GM18870 (cell line): ENCODE results near the gene TCF4.

Source experiments
- ATAC-seq: cut with Tn5 transposase; IDR thresholded peaks from one replicate; pipeline ENCODE4 v1.9.1; 2021; ENCODE audit warnings: moderate library complexity; ENCODE audit not compliant: unreplicated experiment

TCF4 gene

DNA sequence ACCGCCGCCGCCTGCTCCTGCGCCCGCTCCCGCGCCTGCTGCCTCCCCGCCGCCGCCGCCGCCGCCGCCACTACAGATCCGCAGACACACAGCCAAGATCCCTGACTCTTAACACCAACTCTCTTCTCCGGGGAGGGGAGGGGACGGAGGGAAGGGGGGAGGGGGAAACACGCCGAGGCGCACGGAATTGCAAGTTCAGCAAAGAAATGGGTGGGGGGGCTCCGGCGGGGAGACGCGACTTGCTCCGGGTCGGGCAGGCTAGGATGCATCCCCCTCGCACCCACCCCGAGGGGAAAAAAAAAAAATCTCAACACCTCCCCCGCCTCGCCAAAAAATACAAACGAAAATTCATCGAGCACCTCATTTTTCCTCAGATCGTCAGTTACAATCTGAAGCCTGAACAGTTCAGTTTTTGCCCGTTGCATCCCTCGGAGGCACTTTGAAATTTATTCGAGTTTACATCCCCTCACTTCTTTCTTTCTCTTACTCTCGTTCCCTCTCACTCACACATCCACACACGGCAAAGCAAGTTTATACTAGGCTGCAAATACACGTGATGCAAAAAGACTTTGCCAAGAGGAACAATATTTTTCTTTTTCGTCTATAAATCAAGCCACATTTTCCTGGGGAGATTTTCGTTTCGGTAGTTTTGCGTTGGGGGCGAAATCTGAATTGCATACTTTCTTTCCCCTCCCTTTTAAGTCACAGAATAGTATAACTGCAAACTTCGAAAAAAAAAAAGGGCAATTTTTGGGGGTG lies at the start of gene TCF4:
TCF4 (minus strand) TSS at position 82 of the 759 bp plus-strand sequence. CDS start 1,076 bp downstream, outside the sequence.
- no peak for ATAC-seq

DNA sequence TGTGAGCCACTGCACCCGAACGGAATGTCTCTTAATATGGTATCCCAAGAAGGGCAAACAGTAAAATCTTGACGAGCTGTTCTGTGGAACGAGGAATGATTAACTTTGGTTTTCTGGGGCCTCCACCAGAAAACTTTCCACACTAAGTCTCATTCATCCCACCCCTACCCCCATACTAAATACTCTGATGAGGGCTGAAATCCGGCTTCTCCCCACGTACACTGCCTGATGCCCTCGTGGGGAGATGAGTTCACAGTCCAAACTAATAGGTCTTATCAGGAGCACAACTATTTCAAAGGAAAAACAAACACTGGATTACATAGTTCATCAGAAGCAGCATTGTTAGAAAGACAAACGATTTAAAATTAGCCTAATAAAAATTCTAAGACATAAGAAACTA lies 49.2 kb upstream of the TCF4 start:
- ATAC-seq: no peak

DNA sequence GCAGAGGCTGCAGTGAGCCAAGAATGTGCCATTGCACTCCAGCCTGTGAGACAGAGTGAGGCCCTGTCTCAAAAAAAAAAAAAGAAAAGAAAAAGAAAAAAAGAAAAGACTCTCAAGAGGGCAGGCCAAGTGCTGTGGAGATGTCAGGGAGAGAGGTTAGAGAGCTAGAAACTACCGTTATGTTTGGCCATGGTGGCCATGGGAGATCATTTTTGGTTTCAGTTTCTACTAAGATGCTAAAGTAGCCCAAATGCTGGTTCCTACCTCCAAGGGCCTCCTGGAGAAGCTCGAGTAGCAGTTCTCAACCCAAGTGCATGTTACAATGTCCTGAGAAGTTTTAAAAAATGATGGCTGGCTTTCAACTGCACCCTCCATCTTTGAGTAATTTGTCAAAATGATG lies 47.4 kb upstream of the TCF4 start:
- no peak for ATAC-seq

DNA sequence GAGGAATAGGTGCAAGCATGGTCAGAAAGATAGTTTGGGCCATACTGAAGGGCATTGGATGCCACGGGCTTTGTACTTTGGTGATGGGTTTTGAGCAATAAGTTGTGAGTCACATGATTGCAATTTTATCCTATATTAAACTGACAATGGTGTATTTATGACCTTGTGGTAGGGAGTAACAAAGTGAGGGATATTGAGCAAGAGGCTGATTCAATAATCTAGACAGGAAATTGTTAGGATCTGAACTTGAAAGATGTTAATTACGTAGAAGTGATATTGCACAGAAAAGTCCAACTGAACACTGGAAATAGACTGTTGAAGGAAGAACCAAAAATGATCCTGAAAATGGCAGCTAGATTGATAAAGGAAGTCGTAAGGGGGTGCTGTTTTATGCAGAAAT lies 46.6 kb upstream of the TCF4 start:
- ATAC-seq: no peak

DNA sequence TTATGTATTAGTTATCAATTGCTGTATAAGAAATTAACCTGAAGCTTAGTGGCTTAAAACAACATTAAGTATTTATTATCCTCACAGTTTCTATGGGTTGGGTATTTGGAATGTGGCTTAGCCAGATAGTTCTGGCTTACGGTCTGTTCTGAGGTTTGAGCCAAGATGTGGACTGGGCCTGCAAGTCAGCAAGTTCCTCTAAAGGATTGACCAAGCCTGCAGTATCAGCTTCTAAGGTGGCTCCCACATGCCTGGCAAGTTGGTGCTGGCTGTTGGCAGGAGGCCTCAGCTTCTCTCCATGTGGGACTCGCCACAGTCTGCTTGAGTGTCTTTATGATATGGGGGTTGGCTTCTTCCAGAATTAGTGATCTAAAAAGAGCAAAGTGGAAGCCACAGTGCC lies 45.0 kb upstream of the TCF4 start:
- ATAC-seq: no peak

DNA sequence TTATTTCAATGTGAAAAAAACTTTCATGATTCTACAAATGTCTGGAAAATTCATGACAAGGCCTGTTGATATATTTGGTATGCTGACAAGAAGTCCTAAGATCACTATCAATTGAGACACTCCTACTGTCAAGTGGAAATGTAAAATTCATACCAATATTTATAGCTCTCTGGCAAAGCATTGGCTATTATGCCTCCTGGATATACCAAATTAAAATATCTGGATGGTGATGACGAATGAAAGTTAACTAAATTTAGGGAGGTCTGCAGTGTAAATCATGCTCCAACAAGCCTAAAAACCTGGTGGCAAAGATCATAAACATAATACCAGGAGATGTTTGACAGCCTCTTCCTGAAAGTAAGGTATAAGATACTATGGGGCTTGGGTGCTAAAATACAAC lies 41.1 kb upstream of the TCF4 start:
- ATAC-seq: no peak

DNA sequence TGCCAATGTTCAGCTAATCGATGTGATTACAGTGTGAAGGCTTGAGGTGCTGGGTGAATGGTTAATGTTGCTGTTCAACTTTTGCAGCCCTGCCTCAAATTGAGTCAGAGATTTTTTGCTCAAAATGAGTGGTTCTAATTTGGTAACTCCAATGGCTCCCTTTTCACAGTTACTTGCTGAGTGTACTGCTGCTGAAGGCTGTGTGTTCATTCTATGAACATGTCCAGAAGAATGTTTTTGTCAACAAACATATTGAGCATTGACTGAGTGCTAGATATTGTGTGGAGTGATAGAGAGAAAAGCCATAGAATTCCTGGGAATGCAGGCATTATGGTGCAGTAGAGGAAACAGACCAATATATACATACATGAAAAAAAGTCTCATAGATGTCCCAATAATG lies 39.0 kb upstream of the TCF4 start:
- ATAC-seq: no peak

DNA sequence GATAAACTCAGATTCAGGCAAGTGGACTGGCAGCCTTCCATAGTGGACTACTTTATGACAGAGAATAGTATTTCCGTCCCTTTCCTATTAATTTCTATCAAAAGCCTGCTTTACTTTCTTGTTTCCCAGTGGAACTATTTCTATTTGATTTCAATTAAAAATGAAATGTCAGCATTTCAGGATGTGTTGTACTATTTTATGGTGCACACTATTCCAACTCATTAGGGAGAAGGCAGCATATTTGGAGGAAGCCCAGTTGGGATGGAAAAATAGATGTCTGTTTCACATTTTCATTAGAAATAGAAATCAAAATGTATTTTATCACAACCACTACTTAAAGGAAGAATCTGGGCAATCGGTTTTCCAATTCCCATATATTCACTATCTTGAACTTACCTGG lies 37.9 kb upstream of the TCF4 start:
- ATAC-seq: no peak

DNA sequence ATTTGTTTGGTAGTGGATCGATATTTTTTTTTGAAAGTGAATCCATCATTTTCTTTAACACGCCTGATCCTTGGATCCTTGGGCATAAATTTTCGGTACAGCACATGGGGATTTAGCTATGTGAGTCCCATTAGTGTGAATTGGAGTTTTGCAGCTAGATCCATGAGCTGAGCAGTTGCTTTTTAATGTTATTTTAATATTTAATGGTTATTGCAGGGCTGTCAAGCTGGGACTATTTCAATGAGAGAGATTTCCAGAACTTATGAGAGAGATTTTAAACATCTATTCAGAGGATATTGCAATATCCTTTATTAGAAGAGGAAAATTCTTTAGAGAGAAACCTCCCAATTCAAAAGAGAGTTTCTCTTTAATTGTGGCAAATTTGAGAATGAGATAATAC lies 35.6 kb upstream of the TCF4 start:
- no peak for ATAC-seq

DNA sequence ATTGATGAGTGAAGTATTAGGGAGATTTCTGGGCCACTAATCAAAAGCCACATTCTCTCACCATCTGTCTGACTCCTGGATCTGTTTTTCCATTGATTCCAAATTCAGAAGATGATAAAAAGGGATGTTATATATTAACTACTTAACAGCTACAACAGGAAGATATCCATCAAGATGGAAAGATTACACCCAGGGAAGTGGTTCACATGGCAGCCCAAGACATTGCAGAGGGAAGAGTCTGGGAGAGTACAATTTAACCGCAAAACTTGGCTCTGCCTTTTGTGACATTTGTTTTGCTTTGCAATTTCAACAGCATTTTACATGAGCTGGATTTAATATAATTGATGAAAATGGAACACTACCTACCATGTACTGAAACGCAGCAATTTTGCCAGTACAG lies 22.5 kb upstream of the TCF4 start:
- no peak for ATAC-seq

DNA sequence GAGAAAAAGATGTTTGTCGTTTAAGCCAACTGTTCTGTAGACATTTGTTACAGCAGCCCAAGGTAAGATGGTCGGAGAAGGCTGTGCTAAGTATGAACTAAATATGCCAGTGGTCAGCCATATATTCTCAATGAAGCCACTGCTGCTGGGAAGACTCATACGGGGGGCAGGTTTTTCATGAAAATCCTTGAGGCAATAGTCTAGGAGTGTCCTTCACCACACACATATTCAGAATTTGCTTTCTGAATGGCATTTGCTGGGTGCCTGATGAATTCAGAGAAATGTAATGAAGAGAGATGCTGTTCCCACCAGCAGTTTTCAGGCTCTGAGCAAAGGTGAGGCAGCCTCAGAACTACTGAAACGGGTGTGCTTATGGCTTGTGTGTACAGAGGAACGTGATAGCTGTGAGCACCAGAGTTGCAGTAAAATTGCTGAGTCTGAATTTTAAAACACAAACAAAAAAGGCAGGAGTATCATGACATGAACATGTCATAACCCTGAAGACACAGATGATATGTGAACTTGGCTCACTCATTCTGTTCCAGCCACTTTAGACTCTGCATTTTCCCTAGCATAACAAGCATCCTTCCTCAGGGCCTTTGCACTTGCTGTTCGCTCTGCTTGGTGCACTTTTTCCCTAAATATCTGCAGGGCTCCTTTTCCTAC lies 21.3 kb upstream of the TCF4 start:
- ATAC-seq: no peak

DNA sequence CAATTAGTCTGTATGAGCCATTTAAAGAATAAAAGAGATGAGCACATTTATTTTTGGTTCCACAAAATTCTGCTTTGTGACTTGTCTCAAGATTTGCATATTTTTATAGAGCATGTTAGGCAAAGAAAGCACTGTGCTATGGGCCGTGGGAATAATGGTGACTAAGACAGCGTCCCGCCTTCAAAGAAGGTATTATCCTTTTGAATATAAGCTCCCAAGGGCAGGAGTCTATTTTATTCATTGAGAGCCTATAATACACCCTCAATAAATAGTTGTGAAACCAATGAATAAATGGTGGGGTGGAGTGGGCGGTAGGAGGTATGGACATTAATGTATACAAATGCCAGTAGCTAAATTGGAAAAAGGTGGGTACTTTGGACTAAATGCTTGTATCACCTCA lies 20.5 kb upstream of the TCF4 start:
- ATAC-seq: no peak

DNA sequence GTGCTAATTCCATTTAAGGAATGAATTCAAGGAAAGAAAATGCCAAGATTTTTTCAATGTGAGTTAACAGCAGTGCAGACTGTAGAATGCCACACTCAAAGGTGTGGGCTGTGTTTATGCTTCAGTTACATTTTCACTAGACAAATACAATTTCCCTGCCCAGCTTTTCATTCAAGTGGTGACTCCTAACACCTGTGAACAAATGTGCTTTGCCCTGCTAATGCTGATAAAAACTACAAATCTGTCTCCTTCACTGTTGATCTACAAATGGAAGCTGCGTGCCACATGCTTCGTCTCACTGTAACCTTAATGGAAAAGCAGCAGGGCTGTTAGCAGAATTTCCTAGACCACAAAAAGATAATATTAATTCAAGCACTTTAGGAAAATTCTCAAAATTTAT lies 19.8 kb upstream of the TCF4 start:
- no peak for ATAC-seq

DNA sequence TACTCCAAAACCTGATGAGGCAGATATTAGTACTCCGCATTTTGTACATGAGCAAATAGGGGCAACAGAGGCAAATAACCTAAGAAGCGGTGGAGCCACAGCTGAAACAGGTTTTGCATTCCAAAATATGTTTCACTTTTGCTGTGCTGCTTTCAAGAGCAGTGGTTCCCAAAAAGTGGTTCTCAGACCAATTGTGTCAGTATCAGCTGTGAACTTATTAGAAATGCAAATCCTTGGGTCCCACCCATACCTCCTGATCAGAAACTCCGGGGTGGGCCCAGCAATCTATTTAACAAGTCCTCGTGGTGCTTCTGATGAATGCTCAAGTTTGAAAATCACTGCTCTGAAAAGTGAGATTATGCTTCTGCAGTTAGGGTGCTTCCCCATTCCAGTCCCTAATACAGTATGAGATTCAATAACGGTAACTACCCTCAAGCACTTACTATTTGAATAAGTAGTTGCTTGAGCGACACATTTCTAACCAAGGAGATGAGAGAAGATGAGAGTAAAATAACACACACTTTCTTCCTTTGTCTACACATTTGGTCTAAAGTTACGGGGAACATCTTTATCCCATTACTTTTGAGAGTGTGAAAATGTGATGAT lies 17.8 kb upstream of the TCF4 start:
- ATAC-seq: peak; percentile 81

DNA sequence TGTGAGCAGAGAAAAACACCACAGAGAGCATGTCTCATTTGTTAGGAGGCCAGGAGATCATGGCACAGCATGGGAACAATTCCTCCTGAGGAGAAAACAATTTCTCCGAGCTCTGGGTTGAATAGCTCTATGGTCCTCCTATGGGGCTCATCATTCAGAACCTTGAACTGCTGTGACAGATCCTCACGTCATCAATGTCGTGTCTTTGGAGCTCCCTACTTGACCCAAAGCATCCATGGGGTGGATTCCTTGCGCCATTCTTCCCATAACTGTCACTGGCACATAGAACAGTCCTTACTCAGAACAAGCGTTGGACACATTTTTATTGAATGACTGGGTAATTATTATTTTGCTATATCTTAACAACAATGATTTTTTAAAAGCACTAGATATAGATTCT lies 15.8 kb upstream of the TCF4 start:
- no peak for ATAC-seq

DNA sequence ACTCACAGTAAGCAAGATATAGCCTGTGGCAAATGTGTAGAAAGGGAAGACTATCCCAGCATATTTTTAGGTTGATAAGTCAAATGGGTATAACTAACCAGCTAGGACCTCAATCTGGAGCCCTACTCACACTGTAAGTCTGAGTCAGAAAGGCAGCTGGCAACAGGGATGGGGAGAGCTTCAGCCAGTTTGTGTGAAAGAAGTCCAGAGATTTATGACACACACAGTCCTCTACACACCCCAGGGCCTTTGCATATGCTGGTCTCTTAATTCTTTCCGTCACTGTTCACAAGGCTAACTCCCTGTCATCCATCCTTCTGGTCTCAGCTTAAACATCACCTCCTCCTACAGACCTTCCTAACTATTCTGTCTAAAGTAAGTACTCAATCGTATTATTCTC lies 5.9 kb upstream of the TCF4 start:
- no peak for ATAC-seq

DNA sequence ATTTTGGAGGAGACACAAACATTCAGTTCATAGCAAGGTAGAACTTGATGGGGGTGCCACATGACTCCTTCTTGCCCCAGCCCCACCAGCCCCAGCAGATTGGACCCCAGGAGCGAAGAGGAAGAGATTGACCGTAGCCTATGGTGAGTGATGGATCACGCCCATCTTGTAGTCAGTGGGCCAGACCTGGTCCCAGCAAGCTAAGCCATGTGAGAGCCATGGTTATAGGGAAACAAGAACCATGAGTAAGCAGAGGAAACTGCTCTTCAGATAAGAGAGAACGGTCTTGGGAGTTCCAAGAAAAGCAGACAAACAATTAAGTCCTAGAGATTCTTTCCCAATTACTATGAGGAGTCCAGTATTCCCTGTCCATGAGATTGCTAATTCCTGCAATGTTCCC lies 4.6 kb upstream of the TCF4 start:
- no peak for ATAC-seq

DNA sequence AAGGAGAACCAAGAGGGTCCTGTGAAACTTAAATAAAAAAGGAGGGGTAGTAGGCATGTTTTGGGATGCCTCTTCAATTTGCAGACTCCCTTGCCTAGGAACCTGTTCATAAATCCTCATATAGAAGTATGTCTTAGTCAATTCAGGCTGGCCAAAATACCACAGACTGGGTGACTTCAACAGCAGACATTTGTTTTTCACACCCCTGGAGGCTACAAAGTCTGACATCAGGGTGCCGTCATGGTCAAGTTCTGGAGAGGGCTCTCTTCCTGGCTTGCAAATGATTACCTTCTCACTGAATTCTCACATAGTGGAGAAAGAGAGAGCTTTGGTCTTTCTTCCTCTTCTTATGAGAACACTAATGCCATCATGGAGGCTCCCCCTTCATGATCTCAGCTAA lies 4.1 kb upstream of the TCF4 start:
- no peak for ATAC-seq

DNA sequence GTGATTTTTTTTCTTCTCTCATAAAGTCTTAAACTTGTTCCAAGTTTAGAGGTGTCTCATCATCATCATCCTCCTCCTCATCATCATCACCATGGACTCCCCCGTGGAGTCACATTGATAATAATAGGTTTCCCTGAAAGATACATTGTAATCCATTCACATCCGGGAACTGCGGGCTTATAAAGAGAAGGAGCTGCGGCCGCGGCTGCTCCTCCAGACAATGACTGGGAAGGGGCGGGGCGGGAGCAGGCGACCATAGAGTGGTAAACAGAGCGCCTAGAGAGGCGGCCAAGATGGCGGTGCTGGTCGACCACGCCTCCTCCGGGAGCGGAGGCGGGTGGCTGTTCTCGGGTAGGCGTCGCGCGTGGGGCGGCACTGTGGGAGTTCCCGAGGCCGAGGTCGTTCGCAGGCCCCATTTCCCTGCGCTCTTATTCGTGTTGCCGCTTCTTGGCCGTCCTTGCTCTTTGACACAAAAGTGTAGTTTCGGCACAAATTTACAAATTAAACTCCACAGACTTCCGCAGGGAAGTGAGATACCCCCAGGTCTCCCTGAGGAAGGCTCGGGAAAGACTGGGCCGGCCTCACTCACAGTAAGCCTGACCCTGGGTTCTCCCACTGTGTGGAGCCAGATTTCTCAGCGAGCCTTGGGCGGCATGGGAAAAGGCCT lies 1.8 kb upstream of the TCF4 start:
- peak; percentile 67 for ATAC-seq

DNA sequence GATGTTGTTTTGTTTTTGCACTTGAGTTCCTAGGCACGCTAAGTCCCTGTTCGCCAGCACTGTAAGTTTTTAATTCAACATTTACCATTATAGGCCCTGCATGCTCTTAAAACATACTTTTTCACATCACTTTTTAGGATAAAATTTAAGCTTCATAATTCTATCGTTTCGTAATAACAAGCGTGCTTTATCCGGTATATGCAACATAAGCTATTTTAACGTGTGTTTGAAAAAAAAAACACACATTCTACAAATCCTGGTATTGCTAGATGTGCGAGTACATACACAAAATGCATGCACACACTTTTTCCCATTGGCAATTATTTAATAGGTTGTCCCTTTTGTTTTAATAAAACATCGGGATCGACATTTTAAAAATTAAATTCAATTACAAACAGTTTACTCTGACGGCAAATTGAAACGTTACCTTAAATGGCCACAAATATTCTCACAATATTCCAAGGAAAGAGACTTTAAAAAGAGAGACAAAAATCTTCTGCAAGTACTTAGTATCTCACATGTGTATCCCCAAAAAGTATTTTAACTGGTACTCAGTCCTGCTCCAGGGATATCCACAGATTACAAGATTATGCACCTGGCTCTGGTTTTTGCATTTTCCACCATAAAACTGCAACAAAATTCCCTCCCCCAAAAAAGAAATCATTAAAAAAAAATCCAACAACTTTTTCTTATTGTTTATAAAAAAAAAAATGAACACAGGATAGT lies 1.0 kb upstream of the TCF4 start:
- ATAC-seq: no peak

DNA sequence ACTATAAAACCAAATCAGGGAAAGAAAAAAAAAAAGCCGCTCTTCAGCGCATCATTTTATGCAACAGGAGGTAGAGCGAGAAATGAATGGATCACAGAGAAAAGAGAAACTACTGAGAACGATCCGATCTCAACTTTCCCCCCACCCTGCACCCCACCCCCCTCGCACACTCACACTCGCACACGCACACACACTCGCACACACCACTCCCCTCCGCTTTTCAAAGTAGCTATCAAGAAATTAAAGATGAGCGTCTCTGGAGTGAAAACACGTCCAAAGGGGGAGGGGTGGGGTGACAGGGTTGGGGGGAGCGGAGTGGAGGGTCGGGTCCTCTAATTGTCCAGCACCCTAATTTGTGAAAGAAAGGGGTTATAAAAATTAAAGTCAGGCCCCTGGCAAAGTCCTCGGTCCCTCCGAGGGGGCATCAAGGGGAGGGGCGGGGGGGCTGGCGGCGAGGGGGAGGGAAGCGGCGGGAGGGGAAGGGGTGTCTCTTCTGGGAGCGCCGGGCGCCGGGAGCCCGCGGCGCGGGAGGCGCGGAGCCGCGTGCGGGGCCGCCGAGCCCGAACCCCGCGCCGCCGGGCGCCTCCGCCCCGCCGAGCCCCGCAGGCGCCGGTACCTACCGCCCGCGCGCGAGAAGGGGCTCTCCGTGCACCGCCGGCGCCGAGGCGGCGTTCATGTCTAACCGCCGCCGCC lies 428 bp downstream of the TCF4 start:
- ATAC-seq: no peak
